ENCODE measurements around the gene CASZ1.

CASZ1 gene

GRCh38 chr1:10753299-10753698 lies 43.1 kb downstream of the CASZ1 start:
- no peak for DNase-seq (ENCODE audit: low spot score)

GRCh38 chr1:10751561-10752085 lies 44.8 kb downstream of the CASZ1 start:
- DNase-seq (ENCODE audit: low spot score) = no peak

GRCh38 chr1:10751160-10751559 lies 45.3 kb downstream of the CASZ1 start:
- no peak for DNase-seq (ENCODE audit: low spot score)

GRCh38 chr1:10745886-10746455 lies 50.5 kb downstream of the CASZ1 start:
- DNase-seq (ENCODE audit: low spot score) = no peak

- DNase-seq (ENCODE audit: low spot score) = no peak
Observed at GRCh38 chr1:10745383-10745782, 51.1 kb downstream of the CASZ1 start.

GRCh38 chr1:10744654-10745238 lies 51.7 kb downstream of the CASZ1 start:
- no peak for DNase-seq (ENCODE audit: low spot score)

GRCh38 chr1:10744029-10744428 lies 52.4 kb downstream of the CASZ1 start:
- no peak for DNase-seq (ENCODE audit: low spot score)

- DNase-seq (ENCODE audit: low spot score) = no peak
Observed at GRCh38 chr1:10741696-10742095, 54.8 kb downstream of the CASZ1 start.

GRCh38 chr1:10740123-10740522 lies 56.3 kb downstream of the CASZ1 start:
- no peak for DNase-seq (ENCODE audit: low spot score)

- no peak for DNase-seq (ENCODE audit: low spot score)
Observed at GRCh38 chr1:10739589-10739988, 56.9 kb downstream of the CASZ1 start.

- no peak for DNase-seq (ENCODE audit: low spot score)
Observed at GRCh38 chr1:10738061-10739058, 58.1 kb downstream of the CASZ1 start.

GRCh38 chr1:10737651-10738050 lies 58.8 kb downstream of the CASZ1 start:
- DNase-seq (ENCODE audit: low spot score) = no peak

GRCh38 chr1:10736634-10737586 lies 59.5 kb downstream of the CASZ1 start:
- no peak for DNase-seq (ENCODE audit: low spot score)

- no peak for DNase-seq (ENCODE audit: low spot score)
Observed at GRCh38 chr1:10735563-10736305, 60.7 kb downstream of the CASZ1 start.

GRCh38 chr1:10734962-10735544 lies 61.4 kb downstream of the CASZ1 start:
- peak; percentile 64 for DNase-seq (ENCODE audit: low spot score)

- no peak for DNase-seq (ENCODE audit: low spot score)
Observed at GRCh38 chr1:10734375-10734774, 62.1 kb downstream of the CASZ1 start.

- DNase-seq (ENCODE audit: low spot score) = no peak
Observed at GRCh38 chr1:10733474-10734366, 62.7 kb downstream of the CASZ1 start.

- DNase-seq (ENCODE audit: low spot score) = no peak
Observed at GRCh38 chr1:10730985-10731384, 65.5 kb downstream of the CASZ1 start.

Measured in Ammon's horn (tissue), 1 donor.